H1 (cell line): Measurements from ENCODE around the gene ABCC4. TPM values are rescaled to one million over a fixed set of nuclear protein-coding genes. Genes with fewer than 3 reads are reported as not detected.

Experiments
- CTCF ChIA-PET: fragments of 300-600 bp; sonication (Branson Sonifier 250); formaldehyde crosslinking; loops from one replicate; lab custom pipeline; 2021; ENCODE audit not compliant: partially characterized antibody; lab: Charles Lee
- POLR2A ChIA-PET: fragments of 300-600 bp; sonication (Branson Sonifier 250); formaldehyde crosslinking; loops from one replicate; lab custom pipeline; 2021; ENCODE audit warnings: inconsistent platforms; ENCODE audit not compliant: partially characterized antibody; lab: Charles Lee
- DNase-seq, 2 experiments: peaks; one replicate each; pipeline versions ENCODE4 v3.0.0 to v3.0.0-alpha.2; 2010 to 2022; ENCODE audit warnings: low spot score in 2 of 2, low read depth in 1 of 2, mixed read lengths in 1 of 2
- FAIRE-seq: peaks from 2 replicates; lab custom pipeline; 2011; peaks lifted over from hg19 to GRCh38; lab: Jason Lieb, UNC
- H2AFZ ChIP-seq: 2 replicates; pipeline ENCODE4 v1.8.1; 2012; ENCODE audit warnings: low read length, inconsistent platforms
- H2AK5ac ChIP-seq: 2 replicates; pipeline ENCODE4 v1.6.1; 2013; ENCODE audit warnings: low read depth, low read length
- H2BK120ac ChIP-seq: replicated peaks from 2 replicates; pipeline ENCODE3; 2013; ENCODE audit warnings: low read depth, low read length, inconsistent platforms
- H2BK12ac ChIP-seq: 2 replicates; pipeline ENCODE4 v1.6.1; 2013; ENCODE audit warnings: low read depth, low read length
- H2BK15ac ChIP-seq: 2 replicates; pipeline ENCODE4 v1.6.1; 2013; ENCODE audit warnings: low read length
- H2BK20ac ChIP-seq: 2 replicates; pipeline ENCODE4 v1.6.1; 2013; ENCODE audit warnings: low read length
- H2BK5ac ChIP-seq: 2 replicates; pipeline ENCODE4 v1.6.1; 2013; ENCODE audit warnings: low read depth, low read length
- H3K14ac ChIP-seq: 2 replicates; pipeline ENCODE4 v1.6.1; 2013; ENCODE audit warnings: inconsistent platforms; ENCODE audit not compliant: insufficient read length
- H3K18ac ChIP-seq: 2 replicates; pipeline ENCODE4 v1.6.1; 2013; ENCODE audit warnings: low read length; ENCODE audit errors: extremely low read depth
- H3K23ac ChIP-seq: 2 replicates; pipeline ENCODE4 v1.6.1; 2013; ENCODE audit warnings: inconsistent platforms; ENCODE audit not compliant: insufficient read length
- H3K23me2 ChIP-seq: 2 replicates; pipeline ENCODE4 v1.6.1; 2013; ENCODE audit warnings: low read depth, low read length
- H3K27ac ChIP-seq: 2 replicates; pipeline ENCODE4 v1.6.1; 2011; ENCODE audit warnings: low read depth, low read length, inconsistent platforms
- H3K27me3 ChIP-seq, 4 experiments: replicated peaks in 1 of 4; 1 replicate in 1 of 4; 2 replicates in 3 of 4; pipeline versions ENCODE4 v1.6.1 to v1.8.1; 2011 to 2013; ENCODE audit warnings: low read length in 3 of 4, mild to moderate bottlenecking in 3 of 4, inconsistent platforms in 2 of 4, mixed read lengths in 2 of 4, moderate library complexity in 1 of 4; ENCODE audit not compliant: control insufficient read depth in 3 of 4, insufficient read depth in 3 of 4; ENCODE audit errors: extremely low read depth in 1 of 4
- H3K36me3 ChIP-seq, 4 experiments: 2 replicates each; pipeline versions ENCODE4 v1.6.1 to v1.8.1; 2011 to 2013; ENCODE audit warnings: mild to moderate bottlenecking in 4 of 4, low read length in 3 of 4, moderate library complexity in 2 of 4, control low read depth in 1 of 4, inconsistent platforms in 1 of 4; ENCODE audit not compliant: insufficient read depth in 4 of 4, control insufficient read depth in 2 of 4
- H3K4ac ChIP-seq: replicated peaks from 2 replicates; pipeline ENCODE3; 2013; ENCODE audit warnings: low read length, low read depth, mixed read lengths, inconsistent platforms; ENCODE audit not compliant: insufficient read length
- H3K4me1 ChIP-seq, 4 experiments: replicated peaks in 1 of 4; 1 replicate in 1 of 4; 2 replicates in 3 of 4; pipeline versions ENCODE4 v1.6.1 to v1.8.1; 2011 to 2013; ENCODE audit warnings: low read length in 3 of 4, inconsistent platforms in 2 of 4, mixed read lengths in 1 of 4; ENCODE audit not compliant: insufficient read depth in 4 of 4, control insufficient read depth in 3 of 4
- H3K4me2 ChIP-seq, 2 experiments: 2 replicates each; pipeline versions ENCODE4 v1.6.1 to v1.8.1; 2011 to 2013; ENCODE audit warnings: low read depth in 2 of 2, low read length in 2 of 2, control low read depth in 1 of 2, inconsistent platforms in 1 of 2, mild to moderate bottlenecking in 1 of 2; ENCODE audit not compliant: insufficient read depth in 1 of 2
- H3K4me3 ChIP-seq, 4 experiments: fragments of 200-600, 300-600 bp in 1 of 4; sonication (generic), shearing (Covaris generic), sonication (Bioruptor Twin) in 1 of 4; 2 replicates each; pipeline versions ENCODE4 v1.5.1 to v1.8.1; 2011 to 2016; ENCODE audit warnings: low read length in 4 of 4, low read depth in 3 of 4, control low read depth in 2 of 4, inconsistent platforms in 2 of 4, mild to moderate bottlenecking in 2 of 4, mixed read lengths in 1 of 4, moderate library complexity in 1 of 4; ENCODE audit not compliant: insufficient read depth in 2 of 4; ENCODE audit errors: extremely low read depth in 1 of 4
- H3K56ac ChIP-seq: replicated peaks from 2 replicates; pipeline ENCODE3; 2013; ENCODE audit warnings: low read depth, mild to moderate bottlenecking, mixed read lengths, low read length, inconsistent platforms; ENCODE audit not compliant: insufficient read length
- H3K79me1 ChIP-seq: 2 replicates; pipeline ENCODE4 v1.6.1; 2013; ENCODE audit warnings: low read depth, low read length, control low read depth
- H3K79me2 ChIP-seq, 2 experiments: 2 replicates each; pipeline versions ENCODE4 v1.6.1 to v1.8.1; 2012 to 2013; ENCODE audit warnings: low read length in 2 of 2, mild to moderate bottlenecking in 2 of 2, inconsistent platforms in 1 of 2; ENCODE audit not compliant: insufficient read depth in 2 of 2, control insufficient read depth in 1 of 2
- H3K9ac ChIP-seq, 4 experiments: replicated peaks in 1 of 4; 1 replicate in 1 of 4; 2 replicates in 3 of 4; pipeline versions ENCODE4 v1.6.1 to v1.8.1; 2011 to 2013; ENCODE audit warnings: low read depth in 3 of 4, low read length in 3 of 4, control low read depth in 2 of 4, mild to moderate bottlenecking in 2 of 4, moderate library complexity in 2 of 4, inconsistent platforms in 1 of 4; ENCODE audit errors: extremely low read depth in 1 of 4
- H3K9me3 ChIP-seq, 2 experiments: 2 replicates each; pipeline versions ENCODE4 v1.6.1 to v1.8.1; 2012 to 2013; ENCODE audit warnings: mild to moderate bottlenecking in 2 of 2, moderate library complexity in 2 of 2, control low read depth in 1 of 2, inconsistent platforms in 1 of 2, low read depth in 1 of 2, low read length in 1 of 2, mixed read lengths in 1 of 2; ENCODE audit not compliant: insufficient read depth in 2 of 2
- H4K20me1 ChIP-seq, 2 experiments: replicated peaks in 1 of 2; 2 replicates each; pipeline versions ENCODE3 to v1.8.1; 2011 to 2013; ENCODE audit warnings: inconsistent platforms in 2 of 2, low read length in 2 of 2, mild to moderate bottlenecking in 1 of 2; ENCODE audit not compliant: insufficient read depth in 2 of 2, control insufficient read depth in 1 of 2
- H4K5ac ChIP-seq: 2 replicates; pipeline ENCODE4 v1.6.1; 2013; ENCODE audit warnings: low read length, low read depth, mixed read lengths, inconsistent platforms; ENCODE audit not compliant: insufficient read length
- H4K8ac ChIP-seq: 2 replicates; pipeline ENCODE4 v1.8.0; 2013; ENCODE audit warnings: mild to moderate bottlenecking, moderate library complexity, low read length, inconsistent platforms; ENCODE audit not compliant: insufficient read depth; ENCODE audit errors: extremely low read depth
- H4K91ac ChIP-seq: replicated peaks from 2 replicates; pipeline ENCODE3; 2013; ENCODE audit warnings: low read length, mixed read lengths, inconsistent platforms; ENCODE audit not compliant: insufficient read length
- CBX5 ChIP-seq: fragments of 300-800, 300-1000 bp; sonication (generic); IDR thresholded peaks from 2 replicates; pipeline ENCODE4 v1.7.1; 2016; ENCODE audit warnings: antibody characterized with exemption, low read length, low read depth
- HDAC6 ChIP-seq: IDR thresholded peaks from one replicate; pipeline ENCODE4 v1.7.1; 2012; ENCODE audit warnings: low read depth, mild to moderate bottlenecking, inconsistent platforms, low read length, moderate library complexity
- JUND ChIP-seq: IDR thresholded peaks from 2 replicates; pipeline ENCODE4 v1.6.1; 2011; ENCODE audit warnings: mild to moderate bottlenecking, improper control_type of control experiment, low read length
- KDM1A ChIP-seq: fragments of 200-600, 300-600 bp; sonication (generic); IDR thresholded peaks from 2 replicates; pipeline ENCODE4 v1.7.1; 2016; ENCODE audit warnings: mild to moderate bottlenecking, low read length, borderline replicate concordance
- MAFK ChIP-seq: IDR thresholded peaks from 2 replicates; pipeline ENCODE4 v1.6.1; 2012; ENCODE audit warnings: low read depth, mild to moderate bottlenecking, improper control_type of control experiment, low read length
- POLR2AphosphoS5 ChIP-seq: IDR thresholded peaks from 2 replicates; pipeline ENCODE4 v1.6.1; 2011; ENCODE audit warnings: low read depth, low read length
- SIX5 ChIP-seq: IDR thresholded peaks from 2 replicates; pipeline ENCODE4 v1.6.1; 2011; ENCODE audit warnings: mild to moderate bottlenecking, low read depth, low read length
- TBP ChIP-seq: IDR thresholded peaks from 2 replicates; pipeline ENCODE4 v1.6.1; 2011; ENCODE audit warnings: low read depth, low read length, improper control_type of control experiment
- ZNF274 ChIP-seq: IDR thresholded peaks from 2 replicates; pipeline ENCODE4 v1.7.0; 2012; ENCODE audit warnings: low read length, borderline replicate concordance; ENCODE audit errors: extremely low read depth
- WGBS, 2 experiments: shearing (Covaris generic) in 1 of 2; methylation state at CpG; one replicate each; pipeline versions ENCODE4 v1.1.6 to v1.1.7; 2013 to 2015; ENCODE audit warnings: low lambda C conversion rate in 2 of 2, mixed read lengths in 2 of 2, inconsistent platforms in 1 of 2, low coverage in 1 of 2, missing lambda C conversion rate in 1 of 2; ENCODE audit not compliant: insufficient replicate concordance in 2 of 2, insufficient coverage in 1 of 2, insufficient read length in 1 of 2; ENCODE audit errors: extremely low coverage in 1 of 2, missing lambda C conversion rate in 1 of 2; 5-methylcytosine and 5-hydroxymethylcytosine counted together
- polyA plus RNA-seq, 7 experiments: library from polyadenylated mRNA; depleted of rRNA in 3 of 7; stranded (reverse) in 5 of 7; unstranded in 2 of 7; fragments of >200 nt in 5 of 7; fragments of 200-250 nt in 2 of 7; gene quantifications; 1 replicate in 5 of 7; 2 replicates in 1 of 7; 4 replicates in 1 of 7; pipeline versions ENCODE4 v1.2.1 to v1.2.3, GENCODE V29; 2011 to 2013; ENCODE audit warnings: missing spikeins in 2 of 7, mixed read lengths in 2 of 7
- total RNA-seq: library from RNA; stranded (reverse); fragmentation: NEBNext Ultra II Directional; extraction: Animal tissue kit (Norgen Biotek cat#: 25700); gene quantifications from 2 replicates; pipeline ENCODE4 v1.2.1, GENCODE V29; 2021
- TF ChIP-seq, protein P1 (sequence below): IDR thresholded peaks from 2 replicates; pipeline ENCODE4 v1.6.1; 2012; ENCODE audit warnings: inconsistent platforms
- TF ChIP-seq, protein P2 (sequence below): IDR thresholded peaks from 2 replicates; pipeline ENCODE4 v1.6.1; 2012; ENCODE audit warnings: low read length, inconsistent platforms

The ABCC4 gene
- total and polyA plus RNA-seq, 2 of the 8 experiments (the other 6 are each of a cell fraction or from before 2014, with no cell fraction given): 4.0 to 14.1 TPM

DNA sequence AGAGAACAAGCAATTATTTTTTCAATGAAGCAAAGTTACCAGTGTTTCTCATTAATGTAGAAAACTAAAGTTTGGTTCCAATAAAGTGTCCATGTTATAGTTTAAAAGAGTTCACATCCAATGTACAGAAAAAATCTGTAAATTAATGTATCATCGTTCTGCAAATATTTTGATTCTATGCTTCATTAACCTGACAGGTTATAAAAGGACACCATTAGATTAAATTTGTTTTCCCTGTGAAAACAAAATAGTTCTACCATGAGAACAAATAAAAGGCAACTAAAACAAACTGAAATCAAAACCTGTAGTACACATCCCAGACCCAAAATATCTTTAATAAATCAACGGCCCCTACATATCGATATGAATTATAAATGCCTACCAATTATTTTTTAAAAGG, 85.1 kb downstream of the ABCC4 start:
- Histone ChIP-seq H3K4me2 (no peak overlapping the region), H4K91ac (no peak overlapping the region), H2BK5ac (no peak overlapping the region), H3K14ac (no peak overlapping the region), H3K18ac (no peak overlapping the region), H2BK120ac (no peak overlapping the region), H3K9ac (no peak overlapping the region), H3K79me2 (no peaks in the 10 kb centered on the region), H3K4me3 (no peak overlapping the region), H3K27me3 (no peaks in the 10 kb centered on the region), H3K27ac (no peak overlapping the region), H4K5ac (no peak overlapping the region), H3K4ac (no peak overlapping the region), H3K4me1 (no peaks in the 10 kb centered on the region), H3K36me3 (no peaks in the 10 kb centered on the region), H3K9me3 (no peaks in the 10 kb centered on the region), H3K23ac (no peak overlapping the region), H3K23me2 (no peaks in the 10 kb centered on the region; the same call in 1 of the 2 replicates), H2AK5ac (no peak overlapping the region), H4K20me1 (no peaks in the 10 kb centered on the region), H4K8ac (no peak overlapping the region), H3K56ac (no peak overlapping the region), H2AFZ (no peak overlapping the region), H2BK12ac (no peak overlapping the region), H3K79me1 (no peaks in the 10 kb centered on the region; the same call in 1 of the 2 replicates), H2BK20ac (no peak overlapping the region), H2BK15ac (no peak overlapping the region)
- no peak for DNase-seq
- TF ChIP-seq CBX5 (no peak), ZNF274 (no peak), TBP (no peak), JUND (no peak), POLR2AphosphoS5 (no peak), SIX5 (no peak), KDM1A (no peak), HDAC6 (no peak), MAFK (no peak)
- TF ChIP-seq, protein P1, sequence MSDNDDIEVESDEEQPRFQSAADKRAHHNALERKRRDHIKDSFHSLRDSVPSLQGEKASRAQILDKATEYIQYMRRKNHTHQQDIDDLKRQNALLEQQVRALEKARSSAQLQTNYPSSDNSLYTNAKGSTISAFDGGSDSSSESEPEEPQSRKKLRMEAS: no peak
- TF ChIP-seq, protein P2, sequence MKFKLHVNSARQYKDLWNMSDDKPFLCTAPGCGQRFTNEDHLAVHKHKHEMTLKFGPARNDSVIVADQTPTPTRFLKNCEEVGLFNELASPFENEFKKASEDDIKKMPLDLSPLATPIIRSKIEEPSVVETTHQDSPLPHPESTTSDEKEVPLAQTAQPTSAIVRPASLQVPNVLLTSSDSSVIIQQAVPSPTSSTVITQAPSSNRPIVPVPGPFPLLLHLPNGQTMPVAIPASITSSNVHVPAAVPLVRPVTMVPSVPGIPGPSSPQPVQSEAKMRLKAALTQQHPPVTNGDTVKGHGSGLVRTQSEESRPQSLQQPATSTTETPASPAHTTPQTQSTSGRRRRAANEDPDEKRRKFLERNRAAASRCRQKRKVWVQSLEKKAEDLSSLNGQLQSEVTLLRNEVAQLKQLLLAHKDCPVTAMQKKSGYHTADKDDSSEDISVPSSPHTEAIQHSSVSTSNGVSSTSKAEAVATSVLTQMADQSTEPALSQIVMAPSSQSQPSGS: no peak
- POLR2A ChIA-PET: no interaction called here
- CTCF ChIA-PET: interaction anchor here (1.2 to 2.9 kb wide), 3 partner anchors 27 to 75 kb away, joined by 3 to 9 read pairs (median 5); no protein-coding TSS in a partner anchor
- WGBS, 2 experiments: 87% methylated on average over 3 of the region's 3 CpGs; no CpG with 5 or more reads in 1 of the 2 experiments
- FAIRE-seq: no peak
